Neural cell (in vitro differentiated cells): ENCODE measurements around the gene LRMDA. TPM values are rescaled to one million over a fixed set of nuclear protein-coding genes. Genes with fewer than 3 reads are reported as not detected.

Experiments
- H2AFZ ChIP-seq: fragments of 200-600, 300-800 bp; sonication (generic), shearing (Covaris generic); 2 replicates; pipeline ENCODE4 v1.6.0; 2014; ENCODE audit warnings: low read depth, mild to moderate bottlenecking, antibody characterized with exemption, low read length, moderate library complexity
- H3F3A ChIP-seq: fragments of 200-600 bp; shearing (Covaris generic); 2 replicates; pipeline ENCODE4 v1.6.1; 2016; ENCODE audit warnings: mild to moderate bottlenecking, moderate library complexity, mixed read lengths, antibody characterized with exemption, low read length; ENCODE audit not compliant: insufficient read depth, poor library complexity, severe bottlenecking
- H3K27ac ChIP-seq: fragments of 200-600, 300-800 bp; sonication (generic), shearing (Covaris generic); 2 replicates; pipeline ENCODE4 v1.5.1; 2014; ENCODE audit warnings: mild to moderate bottlenecking, low read length, moderate library complexity
- H3K27me3 ChIP-seq: fragments of 300-800, 200-600 bp; sonication (generic), shearing (Covaris generic); 2 replicates; pipeline ENCODE4 v1.6.0; 2014; ENCODE audit warnings: mild to moderate bottlenecking, low read depth, low read length, moderate library complexity; ENCODE audit not compliant: insufficient read depth
- H3K36me3 ChIP-seq: fragments of 300-800, 200-600 bp; sonication (generic), shearing (Covaris generic); 2 replicates; pipeline ENCODE4 v1.5.1; 2014; ENCODE audit warnings: mild to moderate bottlenecking, antibody characterized with exemption, low read length, moderate library complexity; ENCODE audit not compliant: insufficient read depth
- H3K4me2 ChIP-seq: fragments of 300-800, 200-600 bp; sonication (generic), shearing (Covaris generic); 2 replicates; pipeline ENCODE4 v1.6.0; 2014; ENCODE audit warnings: mild to moderate bottlenecking, low read length
- H3K4me3 ChIP-seq: fragments of 300-800, 200-600 bp; sonication (generic), shearing (Covaris generic); 2 replicates; pipeline ENCODE4 v1.5.1; 2014; ENCODE audit warnings: mild to moderate bottlenecking, low read length, moderate library complexity
- H3K79me2 ChIP-seq: fragments of 200-600 bp; shearing (Covaris generic); replicated peaks from 2 replicates; pipeline ENCODE4 v1.6.0; 2014; ENCODE audit warnings: mild to moderate bottlenecking, low read length, moderate library complexity; ENCODE audit not compliant: insufficient read depth
- H3K9ac ChIP-seq: fragments of 300-800, 200-600 bp; sonication (generic), shearing (Covaris generic); 2 replicates; pipeline ENCODE4 v1.6.1; 2016; ENCODE audit warnings: mild to moderate bottlenecking, low read length, mixed read lengths
- H3K9me2 ChIP-seq: fragments of 200-600 bp; shearing (Covaris generic); 2 replicates; pipeline ENCODE4 v1.6.1; 2016; ENCODE audit warnings: mild to moderate bottlenecking, low read length, mixed read lengths; ENCODE audit not compliant: insufficient read depth
- H3K9me3 ChIP-seq: fragments of 200-600, 300-800 bp; sonication (generic), shearing (Covaris generic); 2 replicates; pipeline ENCODE4 v1.6.1; 2016; ENCODE audit warnings: mild to moderate bottlenecking, mixed run types, low read length, moderate library complexity, mixed read lengths
- H4K20me1 ChIP-seq: fragments of 200-600 bp; shearing (Covaris generic); 2 replicates; pipeline ENCODE4 v1.6.1; 2016; ENCODE audit warnings: mild to moderate bottlenecking, mixed run types; ENCODE audit not compliant: insufficient read depth
- CTCF ChIP-seq: fragments of 450-650 bp; IDR thresholded peaks from 2 replicates; pipeline ENCODE4 v1.5.1; 2014; ENCODE audit warnings: antibody characterized with exemption, mild to moderate bottlenecking, moderate library complexity; ENCODE audit not compliant: poor library complexity, severe bottlenecking
- EP300 ChIP-seq: fragments of 450-650 bp; conservative IDR thresholded peaks from 2 replicates; pipeline ENCODE4 v1.6.1; 2014; ENCODE audit warnings: antibody characterized with exemption, mild to moderate bottlenecking, moderate library complexity; ENCODE audit not compliant: poor library complexity, severe bottlenecking
- EZH2 ChIP-seq: fragments of 200-600, 300-800 bp; shearing (Covaris generic), sonication (generic); IDR thresholded peaks from 2 replicates; pipeline ENCODE4 v1.6.1; 2014; ENCODE audit warnings: antibody characterized with exemption, low read length, borderline replicate concordance, mild to moderate bottlenecking; ENCODE audit not compliant: insufficient read depth, poor library complexity, severe bottlenecking
- MXI1 ChIP-seq: fragments of 450-650 bp; conservative IDR thresholded peaks from 2 replicates; pipeline ENCODE4 v1.6.1; 2014; ENCODE audit warnings: antibody characterized with exemption, mild to moderate bottlenecking; ENCODE audit not compliant: poor library complexity, severe bottlenecking
- POLR2AphosphoS5 ChIP-seq: IDR thresholded peaks from 2 replicates; pipeline ENCODE4 v1.6.1; 2012
- RAD21 ChIP-seq: fragments of 450-650 bp; conservative IDR thresholded peaks from 2 replicates; pipeline ENCODE4 v1.6.1; 2014; ENCODE audit warnings: antibody characterized with exemption, mild to moderate bottlenecking, moderate library complexity
- REST ChIP-seq: IDR thresholded peaks from 2 replicates; pipeline ENCODE4 v1.6.1; 2012; ENCODE audit warnings: borderline replicate concordance
- SMC3 ChIP-seq: fragments of 450-650 bp; conservative IDR thresholded peaks from 2 replicates; pipeline ENCODE4 v1.6.1; 2014; ENCODE audit warnings: antibody characterized with exemption, mild to moderate bottlenecking, moderate library complexity; ENCODE audit not compliant: poor library complexity
- TAF1 ChIP-seq: IDR thresholded peaks from 2 replicates; pipeline ENCODE4 v1.6.1; 2012; ENCODE audit warnings: low read depth
- polyA plus RNA-seq: library from polyadenylated mRNA; depleted of rRNA; stranded (reverse); fragments of >200 nt; gene quantifications from 2 replicates; pipeline ENCODE4 v1.2.3, GENCODE V29; 2014

The LRMDA gene
- polyA plus RNA-seq, 1 donor from 2014 or later = 5.6 TPM

- H3K27ac ChIP-seq = no peak overlapping the region
- H3K9me2 ChIP-seq = no peaks in the 10 kb centered on the region
- no peak overlapping the region for H3K4me2 ChIP-seq
- H3K36me3 ChIP-seq = no peaks in the 10 kb centered on the region
- H4K20me1 ChIP-seq = no peaks in the 10 kb centered on the region
- no peaks in the 10 kb centered on the region for H3K79me2 ChIP-seq
- H3K9ac ChIP-seq = no peak overlapping the region
- H3F3A ChIP-seq = no peaks in the 10 kb centered on the region
- H3K27me3 ChIP-seq = no peaks in the 10 kb centered on the region
- H3K9me3 ChIP-seq = no peaks in the 10 kb centered on the region
- TF ChIP-seq CTCF (no peak), EZH2 (no peak), EP300 (no peak), REST (no peak), POLR2AphosphoS5 (no peak), RAD21 (no peak), SMC3 (no peak), TAF1 (no peak), MXI1 (no peak)
- H3K4me3 ChIP-seq = no peak overlapping the region
- H2AFZ ChIP-seq = no peak overlapping the region
Observed at GRCh38 chr10:76549171-76549570, 1117.7 kb downstream of the LRMDA start.

DNA sequence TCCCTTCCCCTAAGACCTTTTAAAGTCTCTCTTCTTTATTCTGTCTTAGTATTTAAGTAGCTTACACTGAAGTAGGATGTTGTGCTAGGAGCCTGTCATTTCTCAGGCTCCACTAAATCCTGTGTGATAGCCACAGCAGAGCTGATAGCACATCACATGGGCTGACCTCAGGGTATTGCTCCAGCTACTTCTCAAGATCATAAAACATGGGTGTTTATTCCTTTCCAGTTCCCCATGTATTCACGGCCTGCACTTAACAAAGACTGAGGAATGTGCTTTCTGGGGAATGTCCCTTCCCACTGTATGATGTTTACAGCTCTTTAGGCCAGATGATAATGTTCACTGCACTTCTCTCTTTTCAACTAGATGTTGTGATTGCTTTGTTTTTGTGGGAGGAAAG, 1119.4 kb downstream of the LRMDA start:
- TF ChIP-seq EP300 (no peak), MXI1 (no peak), EZH2 (no peak), POLR2AphosphoS5 (no peak), RAD21 (no peak), REST (no peak), SMC3 (no peak), CTCF (no peak), TAF1 (no peak)
- no peak overlapping the region for H3K4me2 ChIP-seq
- H4K20me1 ChIP-seq = no peaks in the 10 kb centered on the region
- H3K4me3 ChIP-seq = no peak overlapping the region
- H3K36me3 ChIP-seq = no peaks in the 10 kb centered on the region
- H3K27me3 ChIP-seq = no peaks in the 10 kb centered on the region
- H3F3A ChIP-seq = no peaks in the 10 kb centered on the region
- no peak overlapping the region for H2AFZ ChIP-seq
- no peaks in the 10 kb centered on the region for H3K9me2 ChIP-seq
- H3K79me2 ChIP-seq = no peaks in the 10 kb centered on the region
- no peaks in the 10 kb centered on the region for H3K9me3 ChIP-seq
- no peak overlapping the region for H3K9ac ChIP-seq
- H3K27ac ChIP-seq = no peak overlapping the region
